ENCODE results near the gene TMEM158. TPM values are rescaled to one million over a fixed set of nuclear protein-coding genes. Genes with fewer than 3 reads are reported as not detected.

The TMEM158 gene
- total and polyA plus RNA-seq, 2 of the 8 experiments (the other 6 are each of a cell fraction or from before 2014, with no cell fraction given) = 6.8 to 30.3 TPM

DNA sequence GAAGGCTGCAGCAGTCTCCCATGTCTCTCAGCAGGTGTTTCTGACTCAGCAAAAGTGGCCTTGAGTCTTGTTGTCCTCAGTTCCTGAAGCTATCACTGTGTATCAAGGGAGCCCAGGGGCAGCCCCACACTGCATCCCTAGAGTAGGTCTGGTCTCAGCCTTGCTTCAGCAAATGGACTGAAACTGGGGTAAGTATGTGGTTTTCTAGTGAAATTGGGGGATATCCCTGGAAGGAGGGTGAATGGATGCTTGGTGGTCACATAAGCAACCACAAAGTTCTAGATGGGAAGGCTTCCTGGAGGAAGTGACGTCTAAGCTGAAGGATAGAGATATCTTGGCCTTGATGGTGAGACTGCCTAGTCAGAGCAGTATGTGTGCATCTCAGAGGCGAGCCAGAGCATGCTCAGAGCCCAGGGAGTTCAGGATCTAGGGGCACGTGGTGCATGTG is 38.4 kb downstream of the TMEM158 start:
- H2BK15ac ChIP-seq (ENCODE audit: low read length) = 0 out of 2 replicates have a peak overlapping the region, but pooled peaks have one; percentile 8
- ChIA-PET POLR2A (ENCODE audit: partially characterized antibody) (no interaction called here), CTCF (ENCODE audit: partially characterized antibody) (interaction anchor here (0.6 to 0.7 kb wide), 2 partner anchors 22 to 95 kb away, joined by 4 to 6 read pairs; no protein-coding TSS in a partner anchor)
- no peaks in the 10 kb centered on the region for H4K20me1 ChIP-seq (replicated peaks in 1 of 2; ENCODE audit: control insufficient read depth in 1 of 2, insufficient read depth in 2 of 2, low read length in 2 of 2)
- FAIRE-seq (no peak), DNase-seq (ENCODE audit: low read depth in 1 of 2, low spot score in 2 of 2) (no peak)
- no peak overlapping the region for H2BK20ac ChIP-seq (ENCODE audit: low read length)
- H3K4ac ChIP-seq (replicated peaks; ENCODE audit: insufficient read length, low read depth, low read length) = no peak overlapping the region
- no peak overlapping the region for H3K4me2 ChIP-seq (ENCODE audit: insufficient read depth in 1 of 2, low read depth in 2 of 2, low read length in 2 of 2)
- H4K5ac ChIP-seq (ENCODE audit: insufficient read length, low read depth, low read length) = no peak overlapping the region
- no peak overlapping the region for H3K9ac ChIP-seq (replicated peaks in 1 of 4; ENCODE audit: extremely low read depth in 1 of 4, low read depth in 3 of 4, low read length in 3 of 4)
- 81% methylated on average over 3 of the region's 3 CpGs; no CpG with 5 or more reads in 1 of the 2 experiments for WGBS, 2 experiments (ENCODE audit: extremely low coverage in 1 of 2, insufficient coverage in 1 of 2, insufficient read length in 1 of 2, insufficient replicate concordance in 2 of 2, low coverage in 1 of 2, low lambda C conversion rate in 2 of 2, missing lambda C conversion rate in 1 of 2)
- H2AFZ ChIP-seq (ENCODE audit: low read length) = no peak overlapping the region
- H3K4me3 ChIP-seq (ENCODE audit: extremely low read depth in 1 of 4, insufficient read depth in 2 of 4, low read depth in 3 of 4, low read length in 4 of 4) = no peak overlapping the region
- no peak overlapping the region for H2BK120ac ChIP-seq (replicated peaks; ENCODE audit: low read depth, low read length)
- no peak overlapping the region for H2BK12ac ChIP-seq (ENCODE audit: low read depth, low read length)
- peaks cover 0 to 6% (median 3%) of the 10 kb centered on the region in 4 experiments; a peak in 4 of 7 replicates for H3K4me1 ChIP-seq (replicated peaks in 1 of 4; ENCODE audit: control insufficient read depth in 3 of 4, insufficient read depth in 4 of 4, low read length in 3 of 4)
- no peaks in the 10 kb centered on the region for H3K23me2 ChIP-seq (ENCODE audit: low read depth, low read length)
- H4K8ac ChIP-seq (ENCODE audit: extremely low read depth, insufficient read depth, low read length) = no peak overlapping the region
- H3K27me3 ChIP-seq (replicated peaks in 1 of 4; ENCODE audit: control insufficient read depth in 3 of 4, extremely low read depth in 1 of 4, insufficient read depth in 3 of 4, low read length in 3 of 4) = no peaks in the 10 kb centered on the region; a peak in 3 of 7 replicates
- no peaks in the 10 kb centered on the region for H3K79me2 ChIP-seq (ENCODE audit: control insufficient read depth in 1 of 2, insufficient read depth in 2 of 2, low read length in 2 of 2)
- no peak overlapping the region for H3K14ac ChIP-seq (ENCODE audit: insufficient read length)
- H3K9me3 ChIP-seq (ENCODE audit: insufficient read depth in 2 of 2, low read depth in 1 of 2, low read length in 1 of 2) = no peaks in the 10 kb centered on the region
- no peak overlapping the region for H3K23ac ChIP-seq (ENCODE audit: insufficient read length)
- no peak overlapping the region for H3K27ac ChIP-seq (ENCODE audit: low read depth, low read length)
- H3K36me3 ChIP-seq (ENCODE audit: control insufficient read depth in 2 of 4, insufficient read depth in 4 of 4, low read length in 3 of 4) = no peaks in the 10 kb centered on the region; a peak in 1 of 8 replicates
- no peak overlapping the region for H3K56ac ChIP-seq (replicated peaks; ENCODE audit: insufficient read length, low read depth, low read length)
- no peaks in the 10 kb centered on the region for H3K79me1 ChIP-seq (ENCODE audit: low read depth, low read length)
- no peak overlapping the region for H3K18ac ChIP-seq (ENCODE audit: extremely low read depth, low read length)
- no peak overlapping the region for H2AK5ac ChIP-seq (ENCODE audit: low read depth, low read length)
- no peak overlapping the region for H4K91ac ChIP-seq (replicated peaks; ENCODE audit: insufficient read length, low read length)
- H2BK5ac ChIP-seq (ENCODE audit: low read depth, low read length) = no peak overlapping the region

Measured in H1 (cell line).